Measurements from ENCODE around the gene RGS3. TPM values are rescaled to one million over a fixed set of nuclear protein-coding genes. Genes with fewer than 3 reads are reported as not detected.

The RGS3 gene
- total and polyA plus RNA-seq, 2 donors (not counting 3 experiments of a cell fraction or from before 2014, with no cell fraction given): 356 to 416 TPM

DNA sequence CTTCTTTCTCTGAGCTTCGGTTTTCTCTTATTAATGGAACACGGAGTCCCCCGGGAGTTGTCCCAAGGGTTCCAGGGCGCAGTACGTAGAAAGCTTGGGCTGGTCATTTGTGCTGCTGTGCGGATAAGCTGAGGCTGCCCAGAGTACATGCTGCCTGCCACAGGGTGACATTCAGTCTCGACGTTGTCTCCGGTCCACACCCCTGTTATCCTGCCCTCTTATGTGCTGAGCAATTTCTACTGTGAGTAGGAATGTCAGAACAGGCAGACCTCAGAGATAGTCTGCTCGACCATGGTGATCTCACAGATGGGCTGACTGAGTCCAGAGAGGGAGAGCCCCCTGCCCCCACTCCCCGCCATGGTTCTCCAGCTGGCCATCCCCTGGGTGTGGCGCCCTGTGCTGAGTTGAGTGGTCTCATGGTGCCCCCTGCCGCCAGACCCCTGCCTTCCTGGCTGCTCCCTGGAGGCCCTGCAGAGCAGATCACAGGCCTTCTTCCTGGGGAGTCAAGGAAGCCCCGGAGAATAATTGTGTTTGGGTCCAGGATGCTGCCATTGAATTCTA, 124.0 kb downstream of the RGS3 start:
- Histone ChIP-seq H3K79me2 (ENCODE audit: control insufficient read depth, insufficient read depth, low read length) (peaks cover 7% of the 10 kb centered on the region), H3K9ac (replicated peaks; ENCODE audit: extremely low read depth, insufficient read depth, low read length) (no peak overlapping the region), H3K27me3 (ENCODE audit: control insufficient read depth in 2 of 2, insufficient read depth in 2 of 2, low read length in 2 of 2) (no peaks in the 10 kb centered on the region), H3K4me3 (replicated peaks in 1 of 3; ENCODE audit: insufficient read depth in 1 of 3, low read depth in 1 of 3, low read length in 3 of 3) (no peak overlapping the region), H3K27ac (ENCODE audit: insufficient read depth, low read depth, low read length) (peak overlapping the region; percentile 79), H4K20me1 (replicated peaks; ENCODE audit: control insufficient read depth, extremely low read depth, insufficient read depth, low read length) (no peaks in the 10 kb centered on the region), H3K9me3 (replicated peaks; ENCODE audit: control insufficient read depth, insufficient read depth, low read length) (no peaks in the 10 kb centered on the region), H3K4me2 (ENCODE audit: insufficient read depth, low read length) (no peak overlapping the region), H3K9me1 (replicated peaks; ENCODE audit: control insufficient read depth, extremely low read depth, insufficient read depth, low read length) (no peaks in the 10 kb centered on the region), H3K4me1 (ENCODE audit: control insufficient read depth, extremely low read depth, insufficient read depth, low read length) (peaks cover 47% of the 10 kb centered on the region), H2AFZ (ENCODE audit: low read depth, low read length) (no peak overlapping the region), H3K36me3 (ENCODE audit: control insufficient read depth in 2 of 2, extremely low read depth in 1 of 2, insufficient read depth in 2 of 2, low read length in 2 of 2) (peaks cover 5 to 40% of the 10 kb centered on the region in 2 experiments)
- BruUV-seq (replicated peaks): no TSS peak
- DNase-seq (ENCODE audit: low read depth, low spot score): peak; percentile 68
- ChIA-PET POLR2A (interaction anchor here (0.9 to 1.3 kb wide), 2 partner anchors 38 to 177 kb away, joined by 3 to 4 read pairs; partner anchors contain the start of genes C9orf43 and POLE3), CTCF (interaction anchor here (1.0 to 18.1 kb wide), 7 partner anchors 9 to 313 kb away, joined by 3 to 1173 read pairs (median 4); partner anchors contain the start of genes C9orf43 and POLE3)
- no peak for TF ChIP-seq EZH2 (IDR thresholded peaks at IDR 0.05; ENCODE audit: borderline replicate concordance, low read depth, low read length, severe bottlenecking)
- TF ChIP-seq, protein P1, sequence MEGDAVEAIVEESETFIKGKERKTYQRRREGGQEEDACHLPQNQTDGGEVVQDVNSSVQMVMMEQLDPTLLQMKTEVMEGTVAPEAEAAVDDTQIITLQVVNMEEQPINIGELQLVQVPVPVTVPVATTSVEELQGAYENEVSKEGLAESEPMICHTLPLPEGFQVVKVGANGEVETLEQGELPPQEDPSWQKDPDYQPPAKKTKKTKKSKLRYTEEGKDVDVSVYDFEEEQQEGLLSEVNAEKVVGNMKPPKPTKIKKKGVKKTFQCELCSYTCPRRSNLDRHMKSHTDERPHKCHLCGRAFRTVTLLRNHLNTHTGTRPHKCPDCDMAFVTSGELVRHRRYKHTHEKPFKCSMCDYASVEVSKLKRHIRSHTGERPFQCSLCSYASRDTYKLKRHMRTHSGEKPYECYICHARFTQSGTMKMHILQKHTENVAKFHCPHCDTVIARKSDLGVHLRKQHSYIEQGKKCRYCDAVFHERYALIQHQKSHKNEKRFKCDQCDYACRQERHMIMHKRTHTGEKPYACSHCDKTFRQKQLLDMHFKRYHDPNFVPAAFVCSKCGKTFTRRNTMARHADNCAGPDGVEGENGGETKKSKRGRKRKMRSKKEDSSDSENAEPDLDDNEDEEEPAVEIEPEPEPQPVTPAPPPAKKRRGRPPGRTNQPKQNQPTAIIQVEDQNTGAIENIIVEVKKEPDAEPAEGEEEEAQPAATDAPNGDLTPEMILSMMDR (IDR thresholded peaks at IDR 0.05; ENCODE audit: extremely low read depth in 1 of 2, insufficient read depth in 1 of 2, low read depth in 1 of 2, low read length in 2 of 2): peak; percentile 39 to 44
- FAIRE-seq: peak; percentile 80
- dilution Hi-C loops (cut with MboI; ENCODE audit: extremely low pct_ligation_motif_present, low sequenced_read_pairs) (no loop called here), intact Hi-C loops (cut with micrococcal nuclease) (loop anchor here (1.0 to 2.0 kb wide), 5 partner anchors 39 to 279 kb away; no protein-coding TSS in a partner anchor)

DNA sequence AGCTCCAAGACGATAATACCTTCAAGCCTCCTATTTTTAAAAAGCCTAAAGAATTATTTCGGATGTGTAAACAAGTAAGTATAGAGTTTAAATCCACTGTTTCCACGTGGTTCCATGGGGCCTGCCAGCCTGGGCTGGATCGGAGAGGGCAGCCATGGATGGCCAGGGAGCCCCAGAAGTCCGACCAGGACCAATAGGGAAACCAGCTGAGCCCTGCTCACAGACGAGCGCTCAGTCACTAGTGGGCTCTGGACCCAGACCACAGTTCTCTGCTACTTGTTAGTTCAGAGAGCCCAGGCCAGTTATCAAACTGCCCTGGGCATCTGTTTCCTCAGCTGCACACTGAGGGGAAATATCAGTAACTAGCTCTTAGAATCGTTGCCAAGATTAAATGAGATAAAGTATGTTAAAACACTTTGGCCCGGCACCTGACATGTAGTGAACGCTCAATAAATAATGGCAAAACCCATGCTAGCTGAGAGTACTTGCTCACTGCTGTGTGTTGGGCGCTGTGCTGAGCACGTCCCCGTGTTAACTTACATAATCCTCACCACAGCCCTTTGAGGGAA, 124.8 kb downstream of the RGS3 start:
- H3K9ac ChIP-seq (replicated peaks; ENCODE audit: extremely low read depth, insufficient read depth, low read length): peak overlapping the region; percentile 27
- peaks cover 5 to 34% of the 10 kb centered on the region in 2 experiments for H3K36me3 ChIP-seq (ENCODE audit: control insufficient read depth in 2 of 2, extremely low read depth in 1 of 2, insufficient read depth in 2 of 2, low read length in 2 of 2)
- H3K79me2 ChIP-seq (ENCODE audit: control insufficient read depth, insufficient read depth, low read length): peaks cover 7% of the 10 kb centered on the region
- DNase-seq (ENCODE audit: low read depth, low spot score): peak; percentile 91
- no peaks in the 10 kb centered on the region for H4K20me1 ChIP-seq (replicated peaks; ENCODE audit: control insufficient read depth, extremely low read depth, insufficient read depth, low read length)
- peak overlapping the region; percentile 2 for H3K4me2 ChIP-seq (ENCODE audit: insufficient read depth, low read length)
- POLR2A ChIA-PET: interaction anchor here (0.6 to 1.5 kb wide), 4 partner anchors 39 to 178 kb away, joined by 3 to 5 read pairs (median 4); partner anchors contain the start of genes C9orf43 and POLE3
- H2AFZ ChIP-seq (ENCODE audit: low read depth, low read length): no peak overlapping the region
- H3K4me1 ChIP-seq (ENCODE audit: control insufficient read depth, extremely low read depth, insufficient read depth, low read length): peaks cover 55% of the 10 kb centered on the region
- peak; percentile 71 for FAIRE-seq
- dilution Hi-C loops (cut with MboI; ENCODE audit: extremely low pct_ligation_motif_present, low sequenced_read_pairs) (no loop called here), intact Hi-C loops (cut with micrococcal nuclease) (loop anchor here (2.0 kb wide), 4 partner anchors 40 to 280 kb away; no protein-coding TSS in a partner anchor)
- peak overlapping the region; percentile 79 for H3K27ac ChIP-seq (ENCODE audit: insufficient read depth, low read depth, low read length)
- H3K9me3 ChIP-seq (replicated peaks; ENCODE audit: control insufficient read depth, insufficient read depth, low read length): no peaks in the 10 kb centered on the region
- no peak for TF ChIP-seq POLR2A (IDR thresholded peaks at IDR 0.05; ENCODE audit: low read depth, low read length)
- TF ChIP-seq POLR2AphosphoS5 (IDR thresholded peaks at IDR 0.05; ENCODE audit: insufficient read depth, low read depth, low read length): no peak
- TF ChIP-seq, protein P2, sequence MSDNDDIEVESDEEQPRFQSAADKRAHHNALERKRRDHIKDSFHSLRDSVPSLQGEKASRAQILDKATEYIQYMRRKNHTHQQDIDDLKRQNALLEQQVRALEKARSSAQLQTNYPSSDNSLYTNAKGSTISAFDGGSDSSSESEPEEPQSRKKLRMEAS (IDR thresholded peaks at IDR 0.05; ENCODE audit: insufficient read depth, insufficient read length): no peak
- TF ChIP-seq, protein P1 (IDR thresholded peaks at IDR 0.05; ENCODE audit: extremely low read depth in 1 of 2, insufficient read depth in 1 of 2, low read depth in 1 of 2, low read length in 2 of 2): no peak
- TF ChIP-seq FOS (IDR thresholded peaks at IDR 0.05; ENCODE audit: borderline replicate concordance, insufficient read depth, low read length): no peak
- no peak for TF ChIP-seq GATA2 (IDR thresholded peaks at IDR 0.05; ENCODE audit: insufficient read depth, insufficient read length, low read depth, low read length)
- TF ChIP-seq EZH2 (IDR thresholded peaks at IDR 0.05; ENCODE audit: borderline replicate concordance, low read depth, low read length, severe bottlenecking): no peak
- TF ChIP-seq JUN (IDR thresholded peaks at IDR 0.05; ENCODE audit: borderline replicate concordance, insufficient read depth, insufficient read length, low read depth): no peak
- TF ChIP-seq MYC (IDR thresholded peaks at IDR 0.05; ENCODE audit: low read depth, low read length): no peak
- H3K27me3 ChIP-seq (ENCODE audit: control insufficient read depth in 2 of 2, insufficient read depth in 2 of 2, low read length in 2 of 2): no peaks in the 10 kb centered on the region
- H3K9me1 ChIP-seq (replicated peaks; ENCODE audit: control insufficient read depth, extremely low read depth, insufficient read depth, low read length): no peaks in the 10 kb centered on the region
- H3K4me3 ChIP-seq (replicated peaks in 1 of 3; ENCODE audit: insufficient read depth in 1 of 3, low read depth in 1 of 3, low read length in 3 of 3): no peak overlapping the region
- BruUV-seq (replicated peaks): no TSS peak
- CTCF ChIA-PET: interaction anchor here (0.8 to 18.1 kb wide), 19 partner anchors 9 to 314 kb away, joined by 3 to 1173 read pairs (median 5); partner anchors contain the start of genes ALAD, C9orf43, CDC26 and POLE3
